SK-N-SH treated with all-trans-retinoic acid at 6 μM for 48 hours (cell line): Measurements from ENCODE around the gene PCBD2.

ENCODE experiments used
- ATAC-seq: fragments of 200-7000 bp; cut with Tn5 transposase; 3 replicates; pipeline ENCODE4 v1.9.1; 2020; ENCODE audit warnings: mild to moderate bottlenecking, moderate library complexity
- OSR1 ChIP-seq: fragments of 250-450 bp; sonication (Bioruptor Pico); IDR thresholded peaks from 2 replicates; pipeline ENCODE4 v1.8.0; 2022; ENCODE audit warnings: moderate library complexity, mild to moderate bottlenecking, inconsistent platforms
- TCF4 ChIP-seq: fragments of 250-450 bp; sonication (Bioruptor Pico); IDR thresholded peaks from 2 replicates; pipeline ENCODE4 v1.8.0; 2021; ENCODE audit warnings: mild to moderate bottlenecking, moderate library complexity, borderline replicate concordance
- ZNF565 ChIP-seq: fragments of 450-650 bp; formaldehyde crosslinking; conservative IDR thresholded peaks from 2 replicates; pipeline ENCODE4 v1.5.0; 2020; ENCODE audit warnings: low read depth, mild to moderate bottlenecking, moderate library complexity
- ZNF8 ChIP-seq: fragments of 450-650 bp; formaldehyde crosslinking; IDR thresholded peaks from 2 replicates; pipeline ENCODE4 v1.5.0; 2020; ENCODE audit warnings: mild to moderate bottlenecking, moderate library complexity

PCBD2 gene

GRCh38 chr5:135012033-135012588, 107.2 kb downstream of the PCBD2 start:
- no peak for ATAC-seq
- TF ChIP-seq ZNF8 (CRISPR knock-in tag) (no peak), OSR1 (CRISPR knock-in tag) (no peak), TCF4 (CRISPR knock-in tag) (no peak), ZNF565 (CRISPR knock-in tag) (no peak)
